ENCODE measurements around the gene CDH13. TPM values are rescaled to one million over a fixed set of nuclear protein-coding genes. Genes with fewer than 3 reads are reported as not detected.

CDH13 gene
- polyA plus RNA-seq, 1 experiment = 113 TPM

GRCh38 chr16:83542491-83542890 lies 915.7 kb downstream of the CDH13 start:
- CTCF ChIA-PET = no interaction called here
- no peak for DNase-seq (ENCODE audit: low read depth)

DNA sequence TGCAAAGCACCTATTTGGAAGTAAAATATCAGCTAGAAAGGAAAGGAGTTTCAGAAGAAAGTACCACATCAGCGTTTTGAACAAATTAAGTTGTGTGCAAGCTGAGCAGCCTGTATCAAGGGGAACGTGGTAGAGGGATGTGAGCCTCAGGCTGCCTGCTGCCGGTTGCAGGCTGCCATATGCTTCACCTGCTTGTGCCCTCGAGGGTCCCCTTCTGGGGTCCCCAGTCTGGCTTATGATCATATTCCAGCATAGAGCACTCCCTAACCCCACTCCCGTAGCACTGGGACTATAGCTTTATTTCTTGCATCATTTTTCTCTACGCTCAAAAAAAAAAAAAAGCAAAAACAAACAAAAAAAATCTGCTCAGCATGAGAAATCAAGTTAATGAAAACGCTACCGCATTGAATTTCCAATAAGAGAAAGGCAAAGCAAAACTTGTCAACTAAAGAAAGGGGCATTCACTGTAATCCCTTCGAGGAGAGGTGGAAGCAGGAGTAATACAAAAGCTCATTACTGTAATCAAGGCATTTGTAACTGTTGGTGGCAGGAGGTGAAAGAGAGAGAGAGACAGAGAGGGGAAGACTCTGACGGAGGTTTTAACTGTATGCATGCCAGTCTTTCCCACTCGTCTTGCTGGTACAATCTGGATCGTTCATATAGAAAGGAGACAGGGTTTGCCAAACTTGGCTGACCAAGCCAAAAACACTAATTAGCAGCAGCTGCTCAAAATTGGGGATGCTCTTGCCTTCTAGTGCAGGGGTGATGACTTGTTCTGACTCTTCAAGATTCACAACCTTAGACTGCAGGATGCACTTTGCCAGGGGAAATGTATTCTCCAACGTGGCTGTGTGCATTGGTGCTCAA lies 922.8 kb downstream of the CDH13 start:
- CTCF ChIA-PET = no interaction called here
- POLR2A ChIA-PET = no interaction called here
- H3K36me3 ChIP-seq (ENCODE audit: control insufficient read depth, insufficient read depth, low read length) = no peaks in the 10 kb centered on the region
- H3K27me3 ChIP-seq (ENCODE audit: control insufficient read depth, insufficient read depth, low read length) = no peaks in the 10 kb centered on the region
- DNase-seq (ENCODE audit: low read depth) = no peak
- TF ChIP-seq, protein P1, sequence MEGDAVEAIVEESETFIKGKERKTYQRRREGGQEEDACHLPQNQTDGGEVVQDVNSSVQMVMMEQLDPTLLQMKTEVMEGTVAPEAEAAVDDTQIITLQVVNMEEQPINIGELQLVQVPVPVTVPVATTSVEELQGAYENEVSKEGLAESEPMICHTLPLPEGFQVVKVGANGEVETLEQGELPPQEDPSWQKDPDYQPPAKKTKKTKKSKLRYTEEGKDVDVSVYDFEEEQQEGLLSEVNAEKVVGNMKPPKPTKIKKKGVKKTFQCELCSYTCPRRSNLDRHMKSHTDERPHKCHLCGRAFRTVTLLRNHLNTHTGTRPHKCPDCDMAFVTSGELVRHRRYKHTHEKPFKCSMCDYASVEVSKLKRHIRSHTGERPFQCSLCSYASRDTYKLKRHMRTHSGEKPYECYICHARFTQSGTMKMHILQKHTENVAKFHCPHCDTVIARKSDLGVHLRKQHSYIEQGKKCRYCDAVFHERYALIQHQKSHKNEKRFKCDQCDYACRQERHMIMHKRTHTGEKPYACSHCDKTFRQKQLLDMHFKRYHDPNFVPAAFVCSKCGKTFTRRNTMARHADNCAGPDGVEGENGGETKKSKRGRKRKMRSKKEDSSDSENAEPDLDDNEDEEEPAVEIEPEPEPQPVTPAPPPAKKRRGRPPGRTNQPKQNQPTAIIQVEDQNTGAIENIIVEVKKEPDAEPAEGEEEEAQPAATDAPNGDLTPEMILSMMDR (IDR thresholded peaks at IDR 0.05; ENCODE audit: insufficient read depth, low read depth, low read length) = no peak
- H3K4me3 ChIP-seq (ENCODE audit: low read depth, low read length) = no peak overlapping the region

More at GRCh38 chr16:83542491-83542890, 915.7 kb downstream of the CDH13 start:
- POLR2A ChIA-PET = no interaction called here
- Histone ChIP-seq H3K27me3 (ENCODE audit: control insufficient read depth, insufficient read depth, low read length) (no peaks in the 10 kb centered on the region), H3K4me3 (ENCODE audit: low read depth, low read length) (no peak overlapping the region), H3K36me3 (ENCODE audit: control insufficient read depth, insufficient read depth, low read length) (no peaks in the 10 kb centered on the region)
- TF ChIP-seq, protein P1 (IDR thresholded peaks at IDR 0.05; ENCODE audit: insufficient read depth, low read depth, low read length) = no peak

DNA sequence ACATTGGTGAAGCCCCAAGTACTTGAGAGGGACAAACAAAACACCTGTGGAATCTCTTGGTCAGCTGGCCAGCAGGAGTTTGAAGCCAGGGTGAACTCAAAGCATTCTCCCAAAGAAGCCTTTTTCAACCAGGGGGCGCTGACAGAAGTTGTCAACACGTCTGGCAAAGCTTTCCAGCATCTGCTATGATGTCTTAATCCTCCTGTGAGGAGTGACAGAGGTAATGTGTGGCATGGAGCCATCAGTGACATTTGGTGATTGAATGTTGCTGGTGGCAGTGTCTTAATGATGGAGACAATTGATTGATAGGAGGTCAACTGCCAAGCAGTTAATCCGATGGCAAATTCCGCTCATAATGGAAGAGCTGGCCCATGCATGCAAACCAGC lies 923.4 kb downstream of the CDH13 start:
- Histone ChIP-seq H3K4me3 (ENCODE audit: low read depth, low read length) (no peak overlapping the region), H3K36me3 (ENCODE audit: control insufficient read depth, insufficient read depth, low read length) (no peaks in the 10 kb centered on the region), H3K27me3 (ENCODE audit: control insufficient read depth, insufficient read depth, low read length) (no peaks in the 10 kb centered on the region)
- no peak for DNase-seq (ENCODE audit: low read depth)
- ChIA-PET POLR2A (no interaction called here), CTCF (no interaction called here)
- TF ChIP-seq, protein P1 (IDR thresholded peaks at IDR 0.05; ENCODE audit: insufficient read depth, low read depth, low read length) = no peak

DNA sequence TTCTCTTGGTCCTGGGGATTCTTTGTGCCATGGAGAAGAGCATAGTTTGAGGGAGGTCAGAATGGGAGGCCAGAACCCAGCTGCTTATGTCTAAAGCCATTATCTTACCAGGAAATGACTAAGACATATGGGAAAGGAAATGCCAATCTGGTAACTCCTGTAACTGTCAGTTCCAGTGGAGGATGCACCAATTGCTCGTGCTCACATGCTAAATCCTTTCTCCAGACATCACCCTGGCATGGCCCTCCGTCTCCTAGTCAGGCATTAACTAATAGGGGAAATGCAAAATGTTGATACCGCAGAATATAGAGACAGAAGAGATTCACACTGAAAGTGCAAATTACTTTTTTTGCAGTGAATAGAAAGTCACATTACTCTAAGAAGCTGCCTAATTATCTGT lies 925.5 kb downstream of the CDH13 start:
- no peak for DNase-seq (ENCODE audit: low read depth)
- TF ChIP-seq, protein P1 (IDR thresholded peaks at IDR 0.05; ENCODE audit: insufficient read depth, low read depth, low read length) = no peak
- CTCF ChIA-PET = no interaction called here

DNA sequence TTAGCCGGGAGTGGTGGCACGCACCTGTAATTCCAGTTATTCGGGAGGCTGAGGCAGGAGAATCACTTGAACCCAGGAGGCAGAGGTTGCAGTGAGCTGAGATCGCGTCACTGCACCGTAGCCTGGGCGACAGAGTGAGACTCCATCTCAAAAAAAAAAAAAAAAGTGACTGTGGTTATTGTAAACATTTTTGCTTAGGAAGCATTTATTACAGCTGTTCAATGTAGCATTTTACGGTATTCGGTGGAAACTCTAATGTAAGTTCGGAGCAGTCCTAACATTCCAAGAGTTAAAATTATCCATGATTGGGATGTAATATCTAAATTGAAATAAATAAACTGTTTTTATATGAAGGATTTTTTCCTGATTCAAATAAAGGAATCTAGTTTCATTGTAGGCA lies 926.2 kb downstream of the CDH13 start:
- H3K36me3 ChIP-seq (ENCODE audit: control insufficient read depth, insufficient read depth, low read length) = no peaks in the 10 kb centered on the region
- TF ChIP-seq, protein P1 (IDR thresholded peaks at IDR 0.05; ENCODE audit: insufficient read depth, low read depth, low read length) = no peak
- no peaks in the 10 kb centered on the region for H3K27me3 ChIP-seq (ENCODE audit: control insufficient read depth, insufficient read depth, low read length)
- ChIA-PET POLR2A (no interaction called here), CTCF (interaction anchor here (0.6 kb wide), 1 partner anchor 279 kb away, joined by 3 read pairs; no protein-coding TSS in a partner anchor)
- no peak overlapping the region for H3K4me3 ChIP-seq (ENCODE audit: low read depth, low read length)
- DNase-seq (ENCODE audit: low read depth) = no peak

More for the DNA sequence above, 925.5 kb downstream of the CDH13 start:
- Histone ChIP-seq H3K27me3 (ENCODE audit: control insufficient read depth, insufficient read depth, low read length) (no peaks in the 10 kb centered on the region), H3K36me3 (ENCODE audit: control insufficient read depth, insufficient read depth, low read length) (no peaks in the 10 kb centered on the region), H3K4me3 (ENCODE audit: low read depth, low read length) (no peak overlapping the region)
- POLR2A ChIA-PET = no interaction called here
